GM06990 (cell line): ENCODE measurements around the gene ELF5.

Experiments
- DNase-seq: peaks from one replicate; pipeline ENCODE4 v3.0.0-alpha.2; 2011; ENCODE audit not compliant: insufficient read length; ENCODE audit errors: extremely low read depth
- H3K27me3 ChIP-seq: replicated peaks from 2 replicates; pipeline ENCODE4 v1.6.0; 2011; ENCODE audit warnings: low read length; ENCODE audit not compliant: control insufficient read depth, insufficient read depth
- H3K36me3 ChIP-seq: 2 replicates; pipeline ENCODE4 v1.5.1; 2011; ENCODE audit warnings: low read length; ENCODE audit not compliant: control insufficient read depth, insufficient read depth
- H3K4me3 ChIP-seq: replicated peaks from 2 replicates; pipeline ENCODE4 v1.5.1; 2011; ENCODE audit warnings: low read depth, mild to moderate bottlenecking, control low read depth, low read length
- TF ChIP-seq, protein P1 (sequence below): IDR thresholded peaks from 2 replicates; pipeline ENCODE4 v1.5.1; 2011; ENCODE audit warnings: low read length, control low read depth, mild to moderate bottlenecking, inconsistent platforms; ENCODE audit not compliant: insufficient read depth, poor library complexity, severe bottlenecking

ELF5 gene

DNA sequence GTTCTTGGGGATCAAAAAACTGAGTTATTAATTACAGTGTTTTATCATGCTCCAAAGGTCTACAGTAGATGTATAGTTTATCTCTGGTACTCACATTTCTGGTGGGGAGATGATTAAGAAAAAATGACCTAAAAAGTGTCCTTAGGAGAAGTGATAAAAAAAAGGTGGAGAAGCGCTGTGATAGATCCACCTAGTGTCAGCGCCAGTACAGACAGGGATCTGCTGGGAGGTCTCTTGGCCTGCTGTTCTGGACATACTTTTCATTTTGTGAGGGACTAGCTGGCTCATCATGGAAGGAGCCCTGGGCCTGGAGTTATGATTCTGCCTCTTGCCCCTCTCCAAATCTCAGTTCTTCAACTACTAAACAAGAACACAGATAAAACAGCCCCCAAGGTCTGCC, 2.9 kb downstream of the ELF5 start:
- TF ChIP-seq, protein P1, sequence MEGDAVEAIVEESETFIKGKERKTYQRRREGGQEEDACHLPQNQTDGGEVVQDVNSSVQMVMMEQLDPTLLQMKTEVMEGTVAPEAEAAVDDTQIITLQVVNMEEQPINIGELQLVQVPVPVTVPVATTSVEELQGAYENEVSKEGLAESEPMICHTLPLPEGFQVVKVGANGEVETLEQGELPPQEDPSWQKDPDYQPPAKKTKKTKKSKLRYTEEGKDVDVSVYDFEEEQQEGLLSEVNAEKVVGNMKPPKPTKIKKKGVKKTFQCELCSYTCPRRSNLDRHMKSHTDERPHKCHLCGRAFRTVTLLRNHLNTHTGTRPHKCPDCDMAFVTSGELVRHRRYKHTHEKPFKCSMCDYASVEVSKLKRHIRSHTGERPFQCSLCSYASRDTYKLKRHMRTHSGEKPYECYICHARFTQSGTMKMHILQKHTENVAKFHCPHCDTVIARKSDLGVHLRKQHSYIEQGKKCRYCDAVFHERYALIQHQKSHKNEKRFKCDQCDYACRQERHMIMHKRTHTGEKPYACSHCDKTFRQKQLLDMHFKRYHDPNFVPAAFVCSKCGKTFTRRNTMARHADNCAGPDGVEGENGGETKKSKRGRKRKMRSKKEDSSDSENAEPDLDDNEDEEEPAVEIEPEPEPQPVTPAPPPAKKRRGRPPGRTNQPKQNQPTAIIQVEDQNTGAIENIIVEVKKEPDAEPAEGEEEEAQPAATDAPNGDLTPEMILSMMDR: no peak

GRCh38 chr11:34510218-34510617, 3.4 kb downstream of the ELF5 start:
- no peaks in the 10 kb centered on the region for H3K36me3 ChIP-seq
- H3K4me3 ChIP-seq: no peak overlapping the region
- TF ChIP-seq, protein P1: no peak
- DNase-seq: no peak
- no peaks in the 10 kb centered on the region for H3K27me3 ChIP-seq

More for the DNA sequence above, 2.9 kb downstream of the ELF5 start:
- Histone ChIP-seq H3K36me3 (no peaks in the 10 kb centered on the region), H3K27me3 (no peaks in the 10 kb centered on the region), H3K4me3 (no peak overlapping the region)
- DNase-seq: no peak

DNA sequence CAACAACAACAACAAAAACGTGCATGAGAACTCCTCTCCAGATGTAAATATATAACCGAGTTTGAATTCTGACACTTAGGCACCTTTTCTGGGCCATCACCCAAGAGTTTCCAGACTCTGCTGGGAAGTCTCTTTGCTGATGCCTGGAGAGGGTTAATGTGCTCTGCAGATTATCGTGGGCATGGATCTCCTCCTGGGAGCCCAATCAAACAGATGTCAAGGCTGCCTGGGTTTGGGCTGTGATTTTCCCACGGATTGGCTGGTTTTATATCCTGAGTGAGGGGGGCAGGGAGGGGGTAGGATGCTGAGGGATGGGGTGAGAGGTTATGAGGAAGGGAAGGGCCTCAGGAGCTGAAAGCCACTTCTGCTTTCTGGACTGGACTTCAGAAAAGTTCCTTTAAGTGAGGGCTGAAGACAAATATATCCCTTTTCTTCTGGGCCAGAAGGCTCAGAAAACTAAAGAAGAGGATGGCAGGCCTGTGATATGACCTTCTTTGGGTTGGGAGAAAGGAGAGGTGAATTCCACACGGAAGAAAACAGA, 4.2 kb downstream of the ELF5 start:
- no peaks in the 10 kb centered on the region for H3K36me3 ChIP-seq
- TF ChIP-seq, protein P1: no peak
- H3K27me3 ChIP-seq: no peaks in the 10 kb centered on the region
- no peak for DNase-seq
- H3K4me3 ChIP-seq: no peak overlapping the region

- no peaks in the 10 kb centered on the region for H3K36me3 ChIP-seq
- H3K4me3 ChIP-seq: no peak overlapping the region
- DNase-seq: no peak
- TF ChIP-seq, protein P1: no peak
- no peaks in the 10 kb centered on the region for H3K27me3 ChIP-seq
Observed at GRCh38 chr11:34508524-34508923, 5.1 kb downstream of the ELF5 start.

GRCh38 chr11:34507610-34508009, 6.0 kb downstream of the ELF5 start:
- no peak for DNase-seq
- Histone ChIP-seq H3K36me3 (no peaks in the 10 kb centered on the region), H3K27me3 (no peaks in the 10 kb centered on the region), H3K4me3 (no peak overlapping the region)
- TF ChIP-seq, protein P1: no peak

GRCh38 chr11:34507156-34507555, 6.4 kb downstream of the ELF5 start:
- DNase-seq: no peak
- no peak overlapping the region for H3K4me3 ChIP-seq
- no peaks in the 10 kb centered on the region for H3K27me3 ChIP-seq
- TF ChIP-seq, protein P1: no peak
- H3K36me3 ChIP-seq: no peaks in the 10 kb centered on the region
